ENCODE measurements around the gene MTHFS. TPM values are rescaled to one million over a fixed set of nuclear protein-coding genes. Genes with fewer than 3 reads are reported as not detected.
"Not testable (repeated sequence)": the region's sequence is repeated elsewhere in the genome, so short reads cannot be mapped to it uniquely, and the experiment has no call there.

Gene MTHFS
- total RNA-seq = 30.5 and 34.1 TPM in 2 replicates

DNA sequence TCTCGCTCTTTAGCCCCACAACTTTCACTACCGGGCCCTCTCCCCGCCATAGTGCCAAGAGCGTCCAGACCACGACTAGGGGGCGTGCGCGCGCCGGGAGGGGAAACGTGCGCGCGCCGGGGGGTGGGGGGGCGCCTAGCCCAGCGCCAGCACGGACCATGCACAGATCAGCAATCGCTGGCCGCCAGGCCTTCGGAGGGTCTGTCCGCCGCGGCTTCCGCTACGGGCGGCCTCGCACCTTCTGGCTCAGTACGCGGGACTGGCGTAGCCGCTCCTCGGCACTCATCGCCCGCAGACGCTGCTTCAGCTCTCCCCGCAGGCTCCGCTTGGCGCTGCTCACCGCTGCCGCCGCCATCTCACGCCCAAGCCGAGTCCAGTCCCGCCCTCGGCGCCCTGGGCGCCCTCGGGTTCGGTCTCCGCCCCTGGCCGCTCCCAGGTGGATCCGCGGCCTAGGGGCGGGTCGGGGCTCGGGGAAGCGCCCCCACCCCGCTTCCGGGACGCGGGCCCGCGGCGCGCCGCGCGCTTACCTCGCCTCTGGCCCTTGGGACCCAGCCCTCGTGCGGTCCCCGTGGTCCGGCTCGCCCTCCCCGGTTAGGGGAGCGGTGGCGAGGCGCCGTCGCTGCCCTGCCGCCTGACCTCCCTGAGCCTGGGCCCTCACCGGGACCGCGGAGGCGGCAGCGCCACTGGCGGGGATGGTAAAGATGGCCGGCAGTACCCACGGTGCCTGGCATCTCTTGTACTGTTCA, at the start of gene MTHFS:
Gene MTHFS, minus strand, starts transcription at position 381 of the 746 bp plus-strand sequence. Its CDS starts 26 bp downstream, at position 355.
- intact Hi-C loops (cut with micrococcal nuclease) = loop anchor here (1.0 to 10.0 kb wide), 7 partner anchors 26 to 1022 kb away; partner anchors contain the start of genes BCL2A1, FAH, MORF4L1 and ZFAND6

DNA sequence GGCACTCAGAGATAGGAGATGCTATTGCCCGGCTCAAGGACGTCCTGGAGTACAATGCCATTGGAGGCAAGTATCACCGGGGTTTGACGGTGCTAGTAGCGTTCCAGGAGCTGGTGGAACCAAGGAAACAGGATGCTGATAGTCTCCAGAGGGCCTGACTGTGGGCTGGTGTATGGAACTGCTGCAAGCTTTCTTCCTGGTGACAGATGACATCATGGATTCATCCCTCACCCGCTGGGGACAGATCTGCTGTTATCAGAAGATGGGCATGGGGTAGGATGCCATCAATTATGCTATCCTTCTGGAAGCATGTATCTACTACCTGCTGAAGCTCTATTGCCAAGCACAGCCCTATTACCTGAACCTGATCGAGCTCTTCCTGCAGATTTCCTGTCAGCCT, 47.8 kb upstream of the MTHFS start:
- intact Hi-C loops (cut with micrococcal nuclease) = no loop called here

DNA sequence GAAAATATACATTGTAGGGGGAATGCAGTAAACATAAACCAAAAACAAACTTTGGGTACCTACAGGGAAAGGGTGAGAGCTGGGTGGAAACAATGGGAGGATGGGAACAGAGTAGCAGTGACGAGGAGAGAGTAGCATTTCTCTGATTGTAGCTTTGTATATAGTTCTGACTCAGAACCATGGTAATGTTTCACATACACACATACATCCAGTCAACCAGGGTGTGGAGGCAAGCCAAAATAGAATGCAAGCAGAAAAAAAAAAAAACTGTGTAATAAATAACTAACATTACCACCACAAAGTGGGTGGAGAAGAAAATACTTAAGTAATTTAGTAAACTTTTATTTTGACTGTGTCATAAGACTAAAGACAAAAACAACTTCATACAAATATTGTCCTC, 47.0 kb upstream of the MTHFS start:
- intact Hi-C loops (cut with micrococcal nuclease) = no loop called here

DNA sequence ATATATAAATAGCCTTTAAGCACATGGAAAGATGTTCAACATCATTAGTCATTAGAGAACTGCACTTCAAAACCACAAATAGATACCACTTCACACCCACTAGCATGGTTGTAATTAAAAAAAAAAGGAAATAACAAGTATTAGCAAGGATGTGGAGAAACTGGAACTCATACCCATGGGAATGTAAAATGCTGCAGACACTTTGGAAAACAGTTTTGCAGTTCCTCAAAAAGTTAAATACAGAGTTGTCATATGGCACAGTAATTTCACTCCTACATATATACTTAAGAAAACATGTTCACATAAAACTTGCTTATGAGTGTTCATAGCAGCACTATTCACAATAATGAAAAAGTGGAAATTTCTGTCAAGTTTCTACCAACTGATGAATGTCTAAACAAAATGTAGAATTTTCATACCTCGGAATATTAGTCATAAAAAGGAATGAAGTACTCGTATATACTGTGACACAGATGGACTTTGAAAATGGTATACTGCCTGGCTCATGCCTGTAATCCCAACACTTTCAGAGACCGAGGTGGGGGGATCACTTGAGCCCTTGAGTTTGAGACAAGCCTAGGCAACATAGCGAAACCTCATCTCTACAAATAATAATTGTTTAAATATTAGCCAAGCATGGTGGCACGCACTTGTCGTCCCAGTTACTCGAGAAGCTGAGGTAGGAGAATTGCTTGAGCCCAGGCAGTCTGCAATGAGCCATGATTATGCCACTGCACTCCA, 46.1 kb upstream of the MTHFS start:
- intact Hi-C loops (cut with micrococcal nuclease) = no loop called here

DNA sequence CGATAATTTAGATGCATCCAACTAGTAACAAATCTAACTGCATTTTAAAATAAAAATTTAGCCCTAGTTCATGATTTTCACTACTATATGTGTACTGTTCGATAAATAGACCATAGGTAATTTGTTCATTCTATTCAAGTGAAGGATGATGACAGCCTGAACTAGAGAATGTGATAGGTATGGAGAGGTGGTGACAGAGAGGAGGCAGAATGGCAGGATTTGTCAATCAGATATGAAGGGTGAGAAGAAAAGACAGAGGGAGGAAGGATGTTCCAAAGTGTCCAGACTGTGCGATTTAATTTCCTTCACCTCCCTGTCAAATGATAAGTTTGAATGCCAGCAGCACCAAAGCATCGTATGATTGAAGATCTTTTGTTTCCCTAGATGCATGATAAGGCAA, 42.6 kb upstream of the MTHFS start:
- intact Hi-C loops (cut with micrococcal nuclease) = no loop called here

DNA sequence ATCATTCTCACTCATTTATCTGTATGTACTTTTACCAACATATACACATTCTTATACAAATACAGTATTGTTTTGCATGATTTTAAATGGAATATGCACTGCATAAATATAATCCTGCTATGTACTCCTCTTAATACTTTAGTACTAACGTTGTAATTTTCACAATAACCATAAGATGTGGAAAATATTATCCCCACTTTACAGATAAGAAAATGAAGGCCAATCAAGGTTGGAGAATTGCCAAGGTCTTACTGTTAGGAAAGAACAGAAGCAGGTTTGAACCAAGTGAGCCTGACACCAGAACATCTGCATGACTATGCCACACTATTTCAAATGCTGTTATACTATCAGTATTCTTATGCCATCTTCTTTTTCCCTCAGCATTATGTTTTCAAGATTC, 41.3 kb upstream of the MTHFS start:
- intact Hi-C loops (cut with micrococcal nuclease) = no loop called here

DNA sequence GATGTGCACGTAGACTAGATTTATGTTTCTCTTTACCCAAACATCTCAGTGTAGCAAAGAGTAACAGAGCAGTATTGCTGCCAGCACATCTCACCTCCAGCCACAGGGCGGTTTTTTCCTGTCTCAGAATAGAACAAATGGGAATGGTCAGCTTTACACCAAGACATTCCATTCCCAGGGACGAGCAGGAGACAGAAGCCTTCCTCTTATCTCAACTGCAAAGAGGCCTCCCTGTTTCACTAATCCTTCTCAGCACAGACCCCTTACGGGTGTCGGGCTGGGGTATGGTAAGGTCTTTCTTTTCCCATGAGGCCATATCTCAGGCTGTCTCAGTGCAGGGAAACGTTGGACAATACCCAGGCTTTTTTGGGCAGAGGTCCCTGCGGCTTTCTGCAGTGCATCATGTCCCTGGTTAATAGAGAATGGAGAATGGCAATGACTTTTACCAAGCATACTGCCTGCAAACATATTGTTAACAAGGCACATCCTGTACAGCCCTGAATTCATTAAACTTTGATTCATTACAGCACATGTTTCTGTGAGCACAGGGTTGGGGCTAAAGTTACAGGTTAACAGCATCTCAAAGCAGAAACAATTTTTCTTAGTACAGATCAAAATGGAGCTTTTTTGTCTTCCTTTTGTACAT, 38.9 kb upstream of the MTHFS start:
- intact Hi-C loops (cut with micrococcal nuclease) = not testable (repeated sequence)

DNA sequence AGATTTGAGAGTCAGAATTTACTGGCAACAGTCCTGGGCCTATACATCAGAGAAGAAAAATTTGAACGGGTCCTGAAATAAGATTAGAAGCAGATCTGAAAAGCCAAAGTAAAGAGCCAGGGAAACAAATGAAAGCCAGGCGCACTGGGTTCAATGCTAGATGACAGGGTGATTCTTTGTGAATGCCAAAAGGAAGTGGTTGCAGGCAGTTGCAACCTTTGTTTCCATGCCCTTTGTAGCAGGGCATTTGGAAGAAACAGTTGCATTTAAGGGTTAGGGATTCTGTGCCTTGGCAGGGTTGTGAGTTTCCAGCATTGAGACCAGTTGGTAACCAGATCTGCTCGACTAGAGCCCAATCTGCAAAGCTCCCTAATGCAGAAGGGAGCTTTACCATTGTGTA, 36.4 kb upstream of the MTHFS start:
- intact Hi-C loops (cut with micrococcal nuclease) = no loop called here

DNA sequence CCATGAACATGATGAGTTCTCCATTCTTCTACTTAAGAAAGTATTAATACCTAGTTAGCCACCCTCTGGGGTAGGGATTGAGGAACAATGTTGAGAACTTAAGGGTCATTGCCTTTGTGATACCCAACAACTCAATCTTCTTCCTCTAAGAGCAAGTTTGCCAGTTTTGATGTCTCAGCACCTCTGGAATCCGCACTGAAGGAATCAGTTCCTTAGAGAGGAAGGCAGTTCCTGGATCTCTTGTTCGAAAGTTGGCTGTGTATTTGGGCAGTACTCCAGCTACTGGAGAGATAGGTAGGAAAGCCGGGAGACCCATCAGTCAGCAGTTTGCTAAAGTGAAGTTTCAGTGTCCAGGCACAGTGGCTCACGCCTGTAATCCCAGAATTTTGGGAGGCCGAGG, 35.6 kb upstream of the MTHFS start:
- intact Hi-C loops (cut with micrococcal nuclease) = no loop called here

DNA sequence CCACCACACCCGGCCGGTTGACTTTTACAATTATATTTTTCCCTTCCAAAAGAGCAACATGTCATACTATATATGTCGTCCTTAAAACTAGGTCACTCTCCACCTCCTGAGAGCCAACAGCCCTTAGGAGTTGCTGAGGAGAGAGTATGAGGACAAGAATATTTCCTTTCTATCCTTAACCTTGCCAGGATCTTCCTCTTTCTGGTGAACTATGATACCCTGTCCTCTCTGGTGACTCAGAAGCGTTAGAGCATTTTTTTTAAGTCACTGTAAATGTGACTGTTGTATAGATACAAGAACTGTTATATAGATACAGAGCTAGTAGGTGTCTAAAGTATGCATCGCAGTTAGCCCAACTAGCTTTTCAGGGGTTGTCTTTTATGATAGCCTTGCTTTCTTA, 33.7 kb upstream of the MTHFS start:
- intact Hi-C loops (cut with micrococcal nuclease) = no loop called here

DNA sequence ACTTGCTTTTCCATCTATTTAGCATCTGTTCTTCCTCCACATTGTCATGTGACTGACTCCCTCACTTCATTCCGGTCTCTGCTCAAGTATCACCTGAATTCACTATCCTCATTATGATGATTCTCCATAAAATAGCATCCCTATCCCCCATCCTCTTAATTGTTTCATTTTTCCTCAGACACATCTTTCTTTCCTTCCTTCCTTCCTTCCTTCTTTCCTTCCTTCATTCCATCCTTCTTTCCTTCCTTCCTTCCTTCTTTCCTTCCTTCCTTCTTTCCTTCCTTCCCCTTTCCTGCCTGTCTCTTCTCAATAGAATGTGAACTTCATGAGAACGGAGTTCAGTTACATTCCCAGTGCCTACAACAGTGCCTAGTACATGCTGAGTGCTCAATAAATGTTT, 32.6 kb upstream of the MTHFS start:
- intact Hi-C loops (cut with micrococcal nuclease) = no loop called here

DNA sequence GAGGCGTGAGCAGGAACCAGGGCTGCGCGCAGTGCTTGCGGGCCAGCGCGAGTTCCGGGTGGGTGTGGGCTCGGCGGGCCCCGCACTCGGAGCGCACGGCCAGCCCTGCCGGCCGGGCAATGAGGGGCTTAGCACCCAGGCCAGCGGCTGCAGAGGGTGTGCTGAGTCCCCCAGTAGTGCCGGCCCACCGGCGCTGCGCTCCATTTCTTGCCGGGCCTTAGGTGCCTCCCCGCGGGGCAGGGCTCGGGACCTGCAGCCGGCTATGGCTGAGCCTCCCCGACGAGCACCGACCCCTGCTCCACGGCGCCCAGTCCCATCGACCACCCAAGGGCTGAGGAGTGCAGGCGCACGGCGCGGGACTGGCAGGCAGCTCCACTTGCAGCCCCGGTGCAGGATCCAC, 29.3 kb upstream of the MTHFS start:
- intact Hi-C loops (cut with micrococcal nuclease) = not testable (repeated sequence)

DNA sequence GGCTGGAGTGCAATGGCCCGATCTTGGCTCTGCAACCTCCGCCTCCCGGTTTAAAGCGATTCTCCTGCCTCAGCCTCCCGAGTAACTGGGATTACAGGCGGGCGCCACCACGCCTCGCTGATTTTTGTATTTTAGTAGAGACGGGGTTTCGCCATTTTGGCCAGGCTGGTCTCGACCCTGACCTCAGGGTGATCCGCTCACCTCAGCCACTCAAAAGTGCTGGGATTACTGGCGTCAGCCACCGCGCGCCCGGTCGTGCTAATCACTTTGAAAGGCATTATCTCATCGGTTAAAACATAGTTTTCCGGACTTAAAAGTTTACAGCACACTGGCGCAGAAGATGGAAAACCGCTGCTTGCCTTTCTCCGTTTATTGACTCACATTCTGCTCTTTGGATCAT, 27.6 kb upstream of the MTHFS start:
- intact Hi-C loops (cut with micrococcal nuclease) = no loop called here

DNA sequence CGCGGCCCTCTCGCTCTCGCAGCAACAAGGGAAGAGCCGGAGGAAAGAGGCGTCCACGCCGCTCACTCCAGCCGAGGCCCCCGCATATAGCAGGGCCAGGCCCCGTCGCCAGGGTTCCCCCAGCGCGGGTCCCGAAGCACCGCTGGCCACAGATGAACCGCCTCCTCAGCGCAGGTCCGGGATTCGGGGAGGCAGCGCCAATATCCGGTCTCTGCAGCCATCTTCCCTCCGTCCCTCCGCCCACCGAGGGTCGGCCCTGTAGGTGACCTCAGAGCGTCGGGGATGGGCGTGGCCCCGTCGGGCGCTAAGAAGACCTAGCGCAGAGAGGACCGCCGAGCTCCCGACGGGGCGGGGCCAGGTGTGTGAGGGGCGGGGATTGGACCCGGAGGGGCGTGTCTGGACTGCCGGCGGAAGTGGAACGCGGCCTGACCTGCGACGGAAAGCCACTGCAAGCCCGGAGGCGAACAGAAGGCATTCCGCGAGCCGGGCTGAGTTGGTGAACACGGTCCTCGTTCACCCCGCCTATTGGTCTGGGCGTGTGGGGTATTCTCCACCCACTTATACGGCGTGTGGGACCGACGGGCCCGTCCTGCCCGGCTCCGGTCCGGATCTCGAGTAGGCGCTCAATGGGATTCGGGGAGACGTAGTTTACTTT, 26.8 kb upstream of the MTHFS start:
- intact Hi-C loops (cut with micrococcal nuclease) = loop anchor here (1.0 to 2.0 kb wide), 8 partner anchors 10 to 1067 kb away; partner anchors contain the start of genes BCL2A1, FAH, MTHFS and ZFAND6

DNA sequence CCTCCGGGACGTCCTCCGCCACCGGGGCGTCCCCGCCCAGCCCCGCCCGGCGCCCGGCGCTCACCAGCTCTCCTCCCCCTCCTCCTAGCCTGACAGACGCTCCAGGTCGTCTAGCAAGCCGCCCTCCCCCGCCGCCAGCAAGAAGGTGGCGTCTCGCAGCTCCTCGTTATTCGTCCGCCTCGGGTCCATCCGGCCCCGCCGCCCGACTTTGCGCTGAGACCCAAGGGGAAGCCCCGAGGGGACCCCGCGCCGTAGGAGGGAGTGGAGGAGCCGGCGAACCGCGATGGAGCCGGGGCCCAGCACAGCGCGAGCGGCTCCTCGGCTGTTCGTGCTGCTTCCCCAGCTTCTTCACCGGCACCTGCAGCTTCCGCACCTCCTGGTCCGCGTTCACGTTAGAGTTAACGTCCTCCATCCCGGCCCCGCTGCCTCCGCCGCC, 26.3 kb upstream of the MTHFS start:
- intact Hi-C loops (cut with micrococcal nuclease) = loop anchor here (1.0 to 2.0 kb wide), 8 partner anchors 10 to 1068 kb away; partner anchors contain the start of genes BCL2A1, FAH, MTHFS and ZFAND6

DNA sequence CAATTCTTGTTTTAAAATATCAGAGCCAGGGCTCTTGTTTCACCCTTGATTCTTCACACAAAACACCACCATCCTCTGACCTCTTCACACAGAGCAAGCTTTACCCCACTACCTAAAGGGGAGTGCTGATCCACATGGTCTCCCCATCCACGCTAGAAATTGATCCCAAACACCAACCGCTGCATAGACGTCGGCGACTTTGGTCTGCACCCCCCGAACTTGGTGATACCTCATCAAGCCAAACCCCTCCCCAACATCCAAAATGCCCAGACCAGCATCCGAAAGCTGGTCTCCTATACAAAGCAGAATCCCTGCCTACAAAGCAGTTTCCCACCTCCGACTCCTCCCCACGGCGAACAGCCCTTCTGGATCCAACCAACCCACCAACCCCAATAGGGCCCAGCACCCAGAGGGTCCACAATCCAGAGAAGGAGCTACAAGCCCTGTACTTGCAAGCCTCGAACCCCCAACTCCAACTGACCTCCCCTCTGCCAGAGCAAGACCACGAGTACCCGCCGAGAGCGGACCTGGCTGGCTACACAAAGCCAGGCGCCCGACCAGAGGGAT, 25.8 kb upstream of the MTHFS start:
- intact Hi-C loops (cut with micrococcal nuclease) = loop anchor here (1.0 to 2.0 kb wide), 8 partner anchors 9 to 1068 kb away; partner anchors contain the start of genes BCL2A1, FAH, MTHFS and ZFAND6

DNA sequence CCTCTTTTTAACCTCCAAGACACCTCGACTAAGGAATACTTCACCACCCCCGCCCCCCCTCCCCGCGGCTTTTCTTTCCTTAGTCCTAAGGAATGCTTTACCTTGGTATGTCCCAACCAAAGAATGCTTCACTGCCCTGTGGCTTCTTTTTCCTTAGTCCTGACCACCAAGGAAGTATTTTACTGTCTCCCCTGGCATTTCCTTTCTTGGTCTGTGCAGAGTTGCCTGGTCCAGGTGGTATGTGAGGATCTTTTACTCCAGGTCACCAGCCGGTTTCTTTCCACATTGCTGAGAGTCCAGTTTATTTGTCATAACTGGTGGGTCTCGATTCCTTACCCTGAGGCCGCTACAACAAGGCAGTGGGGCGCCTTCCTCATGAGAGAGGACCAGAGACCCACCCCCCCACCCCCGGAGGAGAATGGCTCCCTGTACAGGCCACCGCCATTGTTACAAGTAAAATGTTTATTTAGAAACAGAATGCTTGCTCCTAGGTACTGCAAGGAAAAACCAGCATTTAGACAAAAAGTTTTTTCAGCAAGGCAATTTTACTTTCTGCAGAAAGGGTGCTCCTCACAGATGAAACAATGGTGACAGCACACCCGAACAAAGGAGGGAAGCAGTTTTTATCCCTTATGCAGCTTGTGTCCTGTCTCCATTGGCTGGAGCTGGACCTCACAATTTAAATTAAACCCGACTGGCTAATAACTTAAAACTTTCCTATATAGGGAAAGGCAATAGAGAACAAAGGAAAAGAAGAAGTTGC, 23.1 kb upstream of the MTHFS start:
- intact Hi-C loops (cut with micrococcal nuclease) = no loop called here

DNA sequence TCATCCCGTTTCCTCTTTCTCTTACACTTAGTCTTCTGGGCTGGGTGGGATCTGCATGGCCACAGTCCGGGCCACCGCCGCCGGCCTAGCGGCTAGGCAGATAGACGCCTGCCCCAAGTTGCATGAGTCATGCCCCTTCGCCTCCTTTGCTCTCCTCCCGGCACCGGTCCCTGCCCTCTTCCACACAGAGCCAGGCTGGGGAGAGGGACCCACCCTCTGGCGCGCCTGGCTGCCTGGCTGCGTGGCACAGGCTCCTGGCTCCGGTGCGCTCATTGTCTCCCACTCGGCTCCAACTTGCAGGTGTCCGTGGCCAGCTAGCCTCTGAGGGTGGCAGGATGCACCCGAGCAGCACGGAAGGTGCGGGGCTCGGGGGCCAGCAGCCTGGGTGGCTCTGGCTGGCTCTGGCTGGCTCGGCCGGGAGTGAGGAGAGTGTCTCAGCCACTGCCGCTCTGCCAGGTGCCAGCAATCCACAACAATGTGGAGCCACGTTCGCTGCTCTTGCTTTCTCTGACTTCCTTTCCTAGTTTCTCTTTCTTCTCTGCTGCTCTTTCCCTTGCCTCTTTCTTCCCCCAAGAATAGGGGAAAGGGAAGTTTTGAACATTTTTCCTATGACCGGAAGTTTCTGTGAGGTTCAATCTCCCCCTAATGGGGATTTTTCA, 22.4 kb upstream of the MTHFS start:
- intact Hi-C loops (cut with micrococcal nuclease) = no loop called here

DNA sequence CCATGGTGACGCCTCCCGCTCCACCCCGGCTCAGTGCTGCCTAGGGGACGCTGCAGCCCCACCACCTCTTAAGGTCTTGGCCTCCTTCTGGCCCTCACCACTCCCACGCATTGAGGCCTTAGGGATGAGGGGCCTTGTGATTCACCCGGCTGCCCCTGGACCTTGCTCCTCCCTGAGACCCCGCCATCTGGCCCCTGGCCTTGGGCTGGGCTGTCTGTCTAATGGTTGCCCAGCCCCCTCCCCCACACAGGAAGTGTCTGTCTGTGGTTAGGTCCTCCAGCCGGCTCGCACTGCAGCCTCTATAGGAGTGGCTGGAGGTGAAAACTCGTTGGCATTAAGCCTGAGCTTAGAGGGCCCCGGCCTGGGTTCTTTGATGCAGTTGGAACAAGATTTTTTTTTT, 21.5 kb upstream of the MTHFS start:
- intact Hi-C loops (cut with micrococcal nuclease) = no loop called here

Data from T-helper 1 cell treated with Interleukin-12 subunit alpha and Interleukin-12 subunit beta and Interleukin-4 antibody, amounts not matched to agents 30 ng/mL and 1 ng/mL, for 36 hours (primary cell).